ENCODE data around the gene SPIN3.
"Not testable (repeated sequence)": the region's sequence is repeated elsewhere in the genome, so short reads cannot be mapped to it uniquely, and the experiment has no call there.

The SPIN3 gene

GRCh38 chrX:56995271-56995994, at the start of gene SPIN3:
Gene SPIN3, minus strand, starts transcription at chrX:56995541. Its CDS starts 594 bp downstream, at chrX:56994947.
- peak within 1 kb of the TSS; percentile 86 for H3K4me3 Mint-ChIP-seq
- H3K4me1 Mint-ChIP-seq (ENCODE audit: low read depth), result peaks cover 27% of the 10 kb centered on the region
- H3K36me3 Mint-ChIP-seq (ENCODE audit: low read depth), result peaks cover 11% of the 10 kb centered on the region
- peak within 1 kb of the TSS; percentile 85 for H3K27ac Mint-ChIP-seq
- peaks cover 5% of the 10 kb centered on the region for H3K27me3 Mint-ChIP-seq
- H3K9me3 Mint-ChIP-seq, result no peaks in the 10 kb centered on the region

DNA sequence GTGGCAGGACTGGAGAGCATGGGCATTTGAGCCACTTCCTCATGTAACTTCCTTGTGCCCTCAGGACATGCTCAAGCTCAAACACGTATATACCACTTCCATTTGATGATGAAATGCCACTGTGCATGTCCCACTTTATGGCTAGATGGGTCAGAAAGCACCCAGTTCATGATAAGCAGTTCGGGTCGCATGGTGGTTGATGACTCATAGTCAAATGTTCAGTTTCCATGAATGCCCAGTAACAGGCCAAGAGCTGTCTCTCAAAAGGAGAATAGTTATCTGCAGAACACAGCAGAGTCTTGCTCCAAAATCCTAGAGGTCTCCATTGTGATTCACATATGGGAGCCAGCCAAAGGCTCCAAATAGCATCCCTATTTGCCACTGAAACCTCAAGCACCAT, 48.9 kb upstream of the SPIN3 start:
- H3K36me3 Mint-ChIP-seq (ENCODE audit: low read depth), result no peaks in the 10 kb centered on the region
- no peaks in the 10 kb centered on the region for H3K4me1 Mint-ChIP-seq (ENCODE audit: low read depth)
- no peaks in the 10 kb centered on the region for H3K9me3 Mint-ChIP-seq
- no peaks in the 10 kb centered on the region for H3K27me3 Mint-ChIP-seq
- no peak overlapping the region for H3K4me3 Mint-ChIP-seq
- no peak overlapping the region for H3K27ac Mint-ChIP-seq

DNA sequence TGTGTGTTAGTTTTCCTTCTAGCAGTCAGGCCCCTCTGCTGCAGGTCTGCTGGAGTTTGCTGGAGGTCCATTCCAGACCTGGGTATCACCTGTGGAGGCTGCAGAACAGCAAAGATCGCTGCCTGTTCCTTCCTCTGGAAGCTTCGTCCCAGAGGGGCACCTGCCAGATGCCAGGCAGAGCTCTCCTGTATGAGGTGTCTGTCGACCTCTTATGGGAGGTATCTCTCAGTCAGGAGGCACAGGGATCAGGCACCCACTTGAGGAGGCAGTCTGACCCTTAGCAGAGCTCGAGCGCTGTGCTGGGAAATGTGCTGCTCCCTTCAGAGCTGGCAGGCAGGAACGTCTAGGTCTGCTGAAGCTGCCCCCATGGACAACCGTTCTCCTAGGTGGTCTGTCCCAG, 41.9 kb upstream of the SPIN3 start:
- not testable (repeated sequence) for H3K4me1 Mint-ChIP-seq (ENCODE audit: low read depth); H3K27me3 Mint-ChIP-seq; H3K4me3 Mint-ChIP-seq; H3K27ac Mint-ChIP-seq; H3K9me3 Mint-ChIP-seq; H3K36me3 Mint-ChIP-seq (ENCODE audit: low read depth)

DNA sequence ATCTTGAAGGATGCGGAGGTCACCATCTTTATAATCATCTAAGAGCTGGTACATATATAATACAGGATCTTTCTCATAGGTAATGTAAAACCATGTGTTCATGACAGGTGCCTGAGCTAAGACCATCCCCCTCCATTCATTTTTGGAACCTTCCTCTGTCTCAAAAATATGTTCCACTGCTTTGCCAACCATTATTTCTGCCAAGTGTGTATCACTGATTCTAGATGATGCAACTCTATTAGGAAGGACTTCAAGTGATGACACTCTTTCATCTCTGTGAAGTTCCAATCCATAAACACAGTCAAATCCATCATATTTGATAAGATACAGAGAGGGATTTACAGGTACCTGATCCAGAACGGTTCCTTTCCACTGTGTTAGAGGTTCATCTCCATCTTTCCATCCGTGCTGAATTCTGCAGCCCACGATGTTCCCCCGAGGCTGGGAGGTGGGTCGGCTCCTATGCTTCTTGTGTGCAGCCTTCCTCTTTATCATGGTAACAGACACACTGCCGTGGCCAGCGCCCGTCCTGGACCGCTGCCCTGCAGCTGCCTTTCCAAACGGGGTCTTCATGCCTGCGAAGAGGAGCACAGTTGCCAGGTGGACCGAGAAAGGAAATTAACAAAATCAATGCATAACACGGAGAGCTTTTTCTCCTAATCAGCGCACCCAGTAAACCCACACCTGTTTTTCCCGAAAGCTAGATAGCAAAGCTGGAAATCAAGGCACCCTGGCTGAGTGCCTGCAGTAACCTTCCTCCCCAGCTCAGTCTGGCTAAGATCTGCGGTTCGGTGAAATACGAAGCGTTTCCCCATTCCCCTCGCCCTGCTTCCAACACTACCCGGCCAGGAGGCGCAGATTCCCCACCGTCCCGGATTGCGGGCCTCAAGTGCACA, 718 bp downstream of the SPIN3 start:
- H3K27ac Mint-ChIP-seq, result peak overlapping the region; percentile 45
- H3K4me3 Mint-ChIP-seq, result peak overlapping the region; percentile 86
- H3K27me3 Mint-ChIP-seq, result peaks cover 5% of the 10 kb centered on the region
- H3K4me1 Mint-ChIP-seq (ENCODE audit: low read depth), result peaks cover 27% of the 10 kb centered on the region
- peaks cover 11% of the 10 kb centered on the region for H3K36me3 Mint-ChIP-seq (ENCODE audit: low read depth)
- no peaks in the 10 kb centered on the region for H3K9me3 Mint-ChIP-seq

DNA sequence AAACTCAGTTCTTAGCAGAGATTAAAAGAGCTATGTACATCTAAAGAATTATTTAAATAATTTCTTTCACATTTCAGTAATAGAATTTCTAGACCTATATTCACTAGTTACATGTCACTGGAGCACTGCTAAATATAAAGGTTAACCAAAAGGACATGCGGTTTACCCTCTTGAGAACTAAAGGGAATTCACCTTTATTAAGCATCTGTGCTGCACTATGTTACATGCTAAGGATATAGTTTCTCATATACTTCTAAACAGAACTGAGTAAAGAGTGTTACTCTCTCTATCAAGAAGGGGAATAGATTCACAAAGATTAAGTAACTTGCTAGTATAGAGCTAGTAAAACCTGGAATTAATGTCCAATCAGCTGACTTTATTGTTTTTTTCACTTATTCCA, 7.6 kb downstream of the SPIN3 start:
- peaks cover 20% of the 10 kb centered on the region for H3K36me3 Mint-ChIP-seq (ENCODE audit: low read depth)
- H3K9me3 Mint-ChIP-seq, result no peaks in the 10 kb centered on the region
- peaks cover 18% of the 10 kb centered on the region for H3K4me1 Mint-ChIP-seq (ENCODE audit: low read depth)
- H3K27ac Mint-ChIP-seq, result no peak overlapping the region
- H3K27me3 Mint-ChIP-seq, result no peaks in the 10 kb centered on the region
- H3K4me3 Mint-ChIP-seq, result no peak overlapping the region

- Mint-ChIP-seq H3K9me3 (no peaks in the 10 kb centered on the region), H3K4me3 (no peak overlapping the region), H3K27ac (no peak overlapping the region), H3K36me3 (ENCODE audit: low read depth) (peaks cover 16% of the 10 kb centered on the region), H3K4me1 (ENCODE audit: low read depth) (peaks cover 18% of the 10 kb centered on the region), H3K27me3 (no peaks in the 10 kb centered on the region)
These were observed 9.2 kb downstream of the SPIN3 start for GRCh38 chrX:56986138-56986537.

DNA sequence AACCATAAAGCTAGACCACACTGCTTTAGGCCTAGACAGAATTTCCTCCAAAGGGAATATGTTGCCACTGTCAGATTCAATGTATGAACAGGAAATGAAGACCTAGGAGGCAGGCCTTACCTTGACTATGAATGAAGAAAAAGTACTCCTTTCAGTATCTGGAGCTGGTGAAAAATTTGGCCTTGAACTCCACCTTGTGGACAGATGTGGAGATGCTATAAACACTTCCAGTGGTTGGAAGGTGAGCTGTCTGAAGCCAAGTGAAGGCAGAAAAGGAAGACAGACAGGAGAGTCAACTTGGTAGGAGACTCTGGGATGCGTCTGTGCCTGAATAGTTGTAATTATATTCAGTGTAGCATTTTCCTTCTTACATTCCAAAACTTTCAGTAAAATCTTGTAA, 17.2 kb downstream of the SPIN3 start:
- H3K9me3 Mint-ChIP-seq, result no peaks in the 10 kb centered on the region
- no peaks in the 10 kb centered on the region for H3K4me1 Mint-ChIP-seq (ENCODE audit: low read depth)
- H3K36me3 Mint-ChIP-seq (ENCODE audit: low read depth), result peaks cover 3% of the 10 kb centered on the region
- no peaks in the 10 kb centered on the region for H3K27me3 Mint-ChIP-seq
- no peak overlapping the region for H3K27ac Mint-ChIP-seq
- H3K4me3 Mint-ChIP-seq, result no peak overlapping the region

DNA sequence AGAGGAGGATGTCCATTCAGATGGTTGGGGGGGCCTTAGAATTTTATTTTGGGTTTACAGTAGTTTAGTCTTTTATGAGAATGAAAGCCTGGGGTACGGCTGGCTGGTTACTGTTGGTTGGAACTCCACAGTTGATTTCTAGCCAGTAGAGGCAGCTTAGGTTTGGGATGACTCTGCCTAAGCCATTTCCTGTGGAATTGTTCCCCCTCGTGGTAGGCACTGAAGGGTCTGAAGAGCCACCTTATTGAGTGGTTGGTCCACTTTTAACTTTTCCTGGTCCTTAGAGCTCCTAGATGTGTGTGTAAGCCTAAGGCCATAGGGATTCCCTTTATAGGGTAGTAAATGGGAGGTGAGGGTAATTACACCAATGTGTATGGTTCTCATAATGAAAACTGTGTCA, 19.7 kb downstream of the SPIN3 start:
- H3K4me3 Mint-ChIP-seq, result no peak overlapping the region
- H3K27me3 Mint-ChIP-seq, result no peaks in the 10 kb centered on the region
- no peaks in the 10 kb centered on the region for H3K4me1 Mint-ChIP-seq (ENCODE audit: low read depth)
- H3K9me3 Mint-ChIP-seq, result no peaks in the 10 kb centered on the region
- H3K27ac Mint-ChIP-seq, result no peak overlapping the region
- peaks cover 3% of the 10 kb centered on the region for H3K36me3 Mint-ChIP-seq (ENCODE audit: low read depth)

DNA sequence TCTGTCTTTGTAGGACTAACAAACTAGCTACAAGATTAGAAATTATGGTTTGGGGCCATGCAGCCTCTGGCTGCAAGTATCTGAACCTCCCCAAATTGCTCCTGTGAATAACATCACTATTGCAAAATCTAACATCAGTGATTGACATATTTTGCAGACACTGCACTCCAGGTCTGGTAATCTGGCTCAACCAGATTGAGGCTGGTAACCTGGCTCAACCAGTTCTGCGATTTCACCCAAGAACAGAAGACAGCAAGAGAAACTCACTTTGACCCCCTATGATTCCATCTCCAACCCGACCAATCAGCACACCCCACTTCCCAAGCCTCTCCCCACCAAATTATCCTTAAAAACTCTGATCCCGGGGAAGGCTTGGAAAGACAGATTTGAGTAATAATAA, 20.9 kb downstream of the SPIN3 start:
- Mint-ChIP-seq H3K36me3 (ENCODE audit: low read depth) (no peaks in the 10 kb centered on the region), H3K27me3 (no peaks in the 10 kb centered on the region), H3K27ac (no peak overlapping the region), H3K4me3 (no peak overlapping the region), H3K9me3 (no peaks in the 10 kb centered on the region), H3K4me1 (ENCODE audit: low read depth) (no peaks in the 10 kb centered on the region)

- Mint-ChIP-seq H3K4me3 (no peak overlapping the region), H3K27me3 (no peaks in the 10 kb centered on the region), H3K27ac (no peak overlapping the region), H3K9me3 (no peaks in the 10 kb centered on the region), H3K4me1 (ENCODE audit: low read depth) (no peaks in the 10 kb centered on the region), H3K36me3 (ENCODE audit: low read depth) (no peaks in the 10 kb centered on the region)
These were observed 25.8 kb downstream of the SPIN3 start for GRCh38 chrX:56969559-56969958.

DNA sequence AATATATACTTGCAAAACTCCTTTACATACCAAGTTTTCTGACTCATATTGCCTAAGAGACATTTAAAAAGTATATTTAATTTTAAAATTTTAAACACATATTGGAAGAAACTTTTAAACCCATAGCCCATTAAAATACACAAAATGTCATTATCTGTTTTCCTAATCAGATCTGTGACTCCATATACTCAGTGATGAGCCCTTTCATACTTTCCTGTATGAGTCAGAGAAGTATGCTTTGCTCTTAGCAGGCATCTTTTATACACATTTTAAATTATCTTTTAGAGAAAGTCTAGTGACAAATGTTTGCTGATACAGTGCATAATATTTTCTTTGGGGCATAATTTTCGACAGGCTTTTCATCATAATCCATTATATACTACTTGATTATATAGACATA, 26.4 kb downstream of the SPIN3 start:
- H3K4me3 Mint-ChIP-seq, result no peak overlapping the region
- H3K4me1 Mint-ChIP-seq (ENCODE audit: low read depth), result no peaks in the 10 kb centered on the region
- H3K27me3 Mint-ChIP-seq, result no peaks in the 10 kb centered on the region

DNA sequence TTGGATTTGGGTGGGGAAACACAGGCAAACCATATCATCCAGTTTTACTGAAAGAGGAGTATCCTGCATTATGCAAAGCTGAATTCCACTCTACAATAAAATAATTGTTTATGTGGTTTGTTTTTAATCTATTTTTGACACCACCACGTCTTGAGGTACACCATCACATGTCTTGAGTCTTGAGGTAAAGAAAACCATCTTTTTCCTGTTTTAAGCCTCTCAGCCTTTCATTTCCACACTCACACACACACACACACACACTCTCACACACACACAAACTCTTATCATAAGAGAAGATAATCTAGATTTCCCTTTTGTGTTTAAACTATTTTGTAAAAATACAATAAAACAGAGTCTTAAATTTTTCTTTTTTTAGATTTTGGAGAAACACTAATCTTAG, 32.0 kb downstream of the SPIN3 start:
- no peaks in the 10 kb centered on the region for H3K27me3 Mint-ChIP-seq
- no peak overlapping the region for H3K4me3 Mint-ChIP-seq
- H3K36me3 Mint-ChIP-seq (ENCODE audit: low read depth), result no peaks in the 10 kb centered on the region
- no peaks in the 10 kb centered on the region for H3K4me1 Mint-ChIP-seq (ENCODE audit: low read depth)
- no peak overlapping the region for H3K27ac Mint-ChIP-seq
- no peaks in the 10 kb centered on the region for H3K9me3 Mint-ChIP-seq

More for the DNA sequence above, 26.4 kb downstream of the SPIN3 start:
- no peaks in the 10 kb centered on the region for H3K9me3 Mint-ChIP-seq
- H3K36me3 Mint-ChIP-seq (ENCODE audit: low read depth), result no peaks in the 10 kb centered on the region
- no peak overlapping the region for H3K27ac Mint-ChIP-seq

DNA sequence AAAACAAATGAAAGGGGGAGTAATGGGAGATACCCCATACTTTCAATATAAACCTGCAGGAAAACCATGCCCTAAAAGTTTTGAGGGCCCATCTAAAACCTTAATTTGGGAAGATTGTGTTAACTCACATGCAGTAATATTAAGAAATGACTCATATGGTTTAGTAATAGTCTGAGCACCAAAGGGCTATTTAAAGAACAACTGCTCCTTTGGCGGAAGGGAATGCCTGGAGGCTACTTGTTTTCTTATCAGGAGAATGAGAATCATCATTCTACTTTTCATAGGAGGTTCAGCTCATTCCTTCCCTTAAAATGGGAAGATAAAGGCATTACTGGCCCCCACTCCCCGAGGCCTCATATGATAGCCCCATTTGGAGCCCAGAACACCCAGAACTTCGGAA, 47.6 kb downstream of the SPIN3 start:
- no peak overlapping the region for H3K4me3 Mint-ChIP-seq
- H3K27me3 Mint-ChIP-seq, result no peaks in the 10 kb centered on the region
- no peaks in the 10 kb centered on the region for H3K9me3 Mint-ChIP-seq
- H3K27ac Mint-ChIP-seq, result no peak overlapping the region
- no peaks in the 10 kb centered on the region for H3K4me1 Mint-ChIP-seq (ENCODE audit: low read depth)
- no peaks in the 10 kb centered on the region for H3K36me3 Mint-ChIP-seq (ENCODE audit: low read depth)

GRCh38 chrX:56946201-56946600, 49.1 kb downstream of the SPIN3 start:
- H3K27me3 Mint-ChIP-seq; H3K9me3 Mint-ChIP-seq; H3K4me1 Mint-ChIP-seq (ENCODE audit: low read depth); H3K4me3 Mint-ChIP-seq; H3K36me3 Mint-ChIP-seq (ENCODE audit: low read depth); H3K27ac Mint-ChIP-seq: not testable (repeated sequence)

DNA sequence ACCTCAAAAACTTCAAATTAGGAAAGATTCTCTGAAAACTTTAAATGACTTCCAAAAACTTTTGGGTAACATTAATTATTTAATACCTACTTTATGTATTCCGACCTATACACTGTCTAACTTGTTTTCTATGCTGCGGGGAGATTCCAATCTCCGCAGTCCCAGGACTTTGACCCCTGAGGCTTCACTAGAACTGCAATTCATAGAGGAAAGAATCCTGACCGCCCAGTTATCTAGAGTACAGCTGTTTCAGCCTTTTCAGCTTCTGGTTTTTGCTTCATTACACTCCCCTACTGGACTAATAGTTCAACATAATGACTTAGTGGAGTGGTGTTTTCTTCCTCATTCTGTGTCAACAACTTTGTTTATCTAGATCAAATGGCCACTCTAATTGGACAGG, 50.1 kb downstream of the SPIN3 start:
- H3K27me3 Mint-ChIP-seq; H3K4me1 Mint-ChIP-seq (ENCODE audit: low read depth); H3K4me3 Mint-ChIP-seq; H3K36me3 Mint-ChIP-seq (ENCODE audit: low read depth); H3K27ac Mint-ChIP-seq; H3K9me3 Mint-ChIP-seq: not testable (repeated sequence)

All from stimulated activated naive CD8-positive, alpha-beta T cell treated with anti-CD3 and anti-CD28 coated beads, Interleukin-15, Interleukin-2, amounts not matched to agents 100 ng/mL and 50 ng/mL, for 24 hours (primary cell).